ENCODE measurements around the gene ELF5.

- TF ChIP-seq CTCF (IDR thresholded peaks at IDR 0.05), result no peak
- no peak for TF ChIP-seq POLR2A (IDR thresholded peaks at IDR 0.05)
- TF ChIP-seq EP300 (IDR thresholded peaks at IDR 0.05), result no peak
These were observed 46.6 kb downstream of the ELF5 start for GRCh38 chr11:34466802-34467488.
